Upper lobe of left lung (tissue), 4 donors: ENCODE measurements around the gene FAM83F.

ENCODE experiments used
- CTCF ChIP-seq, 6 experiments: fragments of 450-650 bp in 4 of 6; fragments of 200-600 bp in 2 of 6; sonication (generic) in 2 of 6; IDR thresholded peaks; one replicate each; pipeline ENCODE4 v1.5.1; 2016 to 2019; ENCODE audit warnings: antibody characterized with exemption in 6 of 6
- EP300 ChIP-seq, 4 donors: sonication (generic); formaldehyde crosslinking; IDR thresholded peaks; one replicate each; pipeline ENCODE4 v1.5.1; 2017; ENCODE audit warnings: antibody characterized with exemption in 4 of 4, control low read depth in 2 of 4
- POLR2A ChIP-seq, 4 donors: fragments of 450-650 bp; IDR thresholded peaks; one replicate each; pipeline ENCODE4 v1.5.1; 2016 to 2017; ENCODE audit warnings: antibody characterized with exemption in 4 of 4, mild to moderate bottlenecking in 2 of 4
- POLR2AphosphoS5 ChIP-seq, 2 donors: sonication (generic); formaldehyde crosslinking; IDR thresholded peaks; one replicate each; pipeline ENCODE4 v1.5.1; 2017; ENCODE audit warnings: antibody characterized with exemption in 2 of 2

- no peak for TF ChIP-seq CTCF (IDR thresholded peaks at IDR 0.05)
- TF ChIP-seq POLR2A (IDR thresholded peaks at IDR 0.05), result no peak
- no peak for TF ChIP-seq POLR2AphosphoS5 (IDR thresholded peaks at IDR 0.05)
- TF ChIP-seq EP300 (IDR thresholded peaks at IDR 0.05), result no peak
Observed at GRCh38 chr22:39984746-39985145, 10.0 kb upstream of the FAM83F start.
